GM23248 (cell line): ENCODE results near the gene NEDD9. TPM values are rescaled to one million over a fixed set of nuclear protein-coding genes. Genes with fewer than 3 reads are reported as not detected.

Experiments
- DNase-seq: peaks from one replicate; pipeline ENCODE4 v3.0.0-alpha.2; 2015
- H2AFZ ChIP-seq: fragments of 200-600 bp; sonication (generic); 2 replicates; pipeline ENCODE4 v1.6.1; 2016; ENCODE audit warnings: antibody characterized with exemption
- H3F3A ChIP-seq: fragments of 200-600 bp; sonication (generic); 2 replicates; pipeline ENCODE4 v1.6.1; 2016; ENCODE audit warnings: mild to moderate bottlenecking, antibody characterized with exemption, mixed run types; ENCODE audit not compliant: insufficient read depth
- H3K27ac ChIP-seq: fragments of 200-600 bp; sonication (generic); 2 replicates; pipeline ENCODE4 v1.5.1; 2016; ENCODE audit warnings: mild to moderate bottlenecking
- H3K27me3 ChIP-seq: fragments of 200-600 bp; sonication (generic); replicated peaks from 2 replicates; pipeline ENCODE4 v1.6.1; 2016; ENCODE audit warnings: mild to moderate bottlenecking; ENCODE audit not compliant: insufficient read depth
- H3K36me3 ChIP-seq: fragments of 200-600 bp; sonication (generic); 2 replicates; pipeline ENCODE4 v1.6.1; 2016; ENCODE audit warnings: low read depth, mild to moderate bottlenecking
- H3K4me1 ChIP-seq: fragments of 200-600 bp; sonication (generic); 2 replicates; pipeline ENCODE4 v1.6.1; 2016; ENCODE audit warnings: mild to moderate bottlenecking; ENCODE audit not compliant: insufficient read depth
- H3K4me2 ChIP-seq: fragments of 200-600 bp; sonication (generic); one replicate; pipeline ENCODE4 v1.6.1; 2016; ENCODE audit warnings: mild to moderate bottlenecking; ENCODE audit not compliant: unreplicated experiment
- H3K4me3 ChIP-seq: fragments of 200-600 bp; sonication (generic); 2 replicates; pipeline ENCODE4 v1.5.1; 2016; ENCODE audit warnings: mild to moderate bottlenecking
- H3K79me2 ChIP-seq: fragments of 200-600 bp; sonication (generic); 2 replicates; pipeline ENCODE4 v1.6.1; 2016; ENCODE audit warnings: mild to moderate bottlenecking; ENCODE audit not compliant: insufficient read depth
- H3K9ac ChIP-seq: fragments of 200-600 bp; sonication (generic); 2 replicates; pipeline ENCODE4 v1.6.1; 2016; ENCODE audit warnings: mild to moderate bottlenecking
- H3K9me2 ChIP-seq: fragments of 200-600 bp; sonication (generic); 2 replicates; pipeline ENCODE4 v1.6.1; 2016; ENCODE audit warnings: mixed run types, mild to moderate bottlenecking, moderate library complexity; ENCODE audit not compliant: insufficient read depth
- H3K9me3 ChIP-seq: fragments of 200-600 bp; sonication (generic); one replicate; pipeline ENCODE4 v1.6.1; 2017; ENCODE audit warnings: low read depth
- H4K20me1 ChIP-seq: fragments of 200-600 bp; sonication (generic); 2 replicates; pipeline ENCODE4 v1.6.0; 2016; ENCODE audit not compliant: insufficient read depth
- EZH2 ChIP-seq: fragments of 200-600 bp; sonication (generic); IDR thresholded peaks from 2 replicates; pipeline ENCODE4 v1.6.1; 2018; ENCODE audit warnings: antibody characterized with exemption, mild to moderate bottlenecking; ENCODE audit not compliant: insufficient read depth, poor library complexity, severe bottlenecking
- EZH2phosphoT487 ChIP-seq: fragments of 200-600 bp; sonication (generic); IDR thresholded peaks from 2 replicates; pipeline ENCODE4 v1.6.1; 2018; ENCODE audit warnings: antibody characterized with exemption, moderate library complexity, mild to moderate bottlenecking, low read depth; ENCODE audit not compliant: insufficient read depth
- WGBS, 2 experiments: methylation state at CpG; one replicate each; pipeline ENCODE4 v1.1.6; 2015 to 2017; ENCODE audit warnings: low lambda C conversion rate in 2 of 2, low coverage in 1 of 2; ENCODE audit errors: missing lambda C conversion rate in 2 of 2; 5-methylcytosine and 5-hydroxymethylcytosine counted together
- in situ Hi-C: fragments of 300-500 bp; cut with MboI; formaldehyde crosslinking; loops from 2 replicates; pipeline ENCODE4 v1.15.0; 2020
- polyA plus RNA-seq: library from polyadenylated mRNA; unstranded; fragments of >200 nt; fragmentation: Nextera tagmentation; extraction: Ambion mirVana; gene quantifications from 2 replicates; pipeline ENCODE4 v1.2.1, GENCODE V29; 2016
- total RNA-seq: library from RNA; depleted of rRNA; stranded (reverse); fragments of >200 nt; shearing (Covaris generic); gene quantifications from 2 replicates; pipeline ENCODE4 v1.2.3, GENCODE V29; 2014

NEDD9 gene
- total and polyA plus RNA-seq, 2 experiments from 2014 or later: 3.0 to 4.2 TPM

DNA sequence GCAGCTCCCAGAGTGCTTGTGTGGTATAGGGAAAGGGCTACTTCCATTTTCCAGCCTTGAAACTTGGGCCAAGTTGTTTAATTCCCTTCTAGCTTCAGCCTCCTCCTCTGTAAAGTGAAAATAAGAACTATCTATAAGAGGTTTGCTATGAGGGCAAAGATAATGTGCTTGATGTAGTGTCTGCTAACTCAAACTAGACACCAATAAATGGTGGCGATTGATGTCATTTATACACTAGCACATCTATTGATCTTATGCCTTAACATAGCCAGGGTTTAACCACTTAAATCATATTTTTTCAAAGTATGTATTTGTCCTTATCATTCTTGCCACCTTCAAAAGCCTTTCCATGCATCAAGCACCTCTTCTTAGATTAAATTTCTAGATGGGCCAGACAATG lies 55.2 kb downstream of the NEDD9 start:
- H3K27me3 ChIP-seq: no peaks in the 10 kb centered on the region
- H3K9ac ChIP-seq: no peak overlapping the region
- H3K4me3 ChIP-seq: no peak overlapping the region
- no peak overlapping the region for H3K4me2 ChIP-seq
- H2AFZ ChIP-seq: no peak overlapping the region
- no peaks in the 10 kb centered on the region for H3K9me3 ChIP-seq
- H3K9me2 ChIP-seq: no peaks in the 10 kb centered on the region
- H3K4me1 ChIP-seq: no peaks in the 10 kb centered on the region; the same call in 1 of the 2 replicates
- no peaks in the 10 kb centered on the region for H3F3A ChIP-seq
- H3K27ac ChIP-seq: no peak overlapping the region
- no peaks in the 10 kb centered on the region for H3K79me2 ChIP-seq
- no peak for DNase-seq
- H4K20me1 ChIP-seq: no peaks in the 10 kb centered on the region
- WGBS, 2 experiments: 96 to 100% methylated on average over 1 of the region's 1 CpG
- in situ Hi-C loops: no loop called here
- TF ChIP-seq EZH2: no peak
- TF ChIP-seq EZH2phosphoT487: no peak
- H3K36me3 ChIP-seq: no peaks in the 10 kb centered on the region

DNA sequence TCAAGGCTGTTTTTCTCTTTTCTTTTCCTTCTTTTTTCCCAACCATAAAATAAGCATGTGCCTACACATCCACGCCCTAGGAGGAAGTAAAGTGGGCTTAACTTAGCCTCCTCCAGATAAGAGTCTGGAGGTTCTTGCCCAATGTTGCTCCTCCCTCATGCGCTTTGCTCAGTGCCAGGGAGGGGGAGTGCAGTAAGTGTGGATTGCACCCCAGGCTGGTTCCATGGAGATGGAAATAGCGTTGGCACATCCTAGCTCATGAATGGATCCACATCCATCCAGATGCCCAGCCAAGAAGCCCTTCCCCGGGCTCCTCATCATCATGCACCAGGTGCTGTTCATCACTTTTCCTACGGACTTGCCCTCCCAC lies 58.2 kb downstream of the NEDD9 start:
- Histone ChIP-seq H3K4me2 (no peak overlapping the region), H3K79me2 (no peaks in the 10 kb centered on the region), H4K20me1 (no peaks in the 10 kb centered on the region), H3K4me3 (no peak overlapping the region), H3K9me3 (no peaks in the 10 kb centered on the region), H2AFZ (no peak overlapping the region), H3K9me2 (no peaks in the 10 kb centered on the region), H3K27me3 (no peaks in the 10 kb centered on the region), H3K9ac (no peak overlapping the region), H3K27ac (no peak overlapping the region), H3K36me3 (no peaks in the 10 kb centered on the region), H3K4me1 (no peaks in the 10 kb centered on the region), H3F3A (no peaks in the 10 kb centered on the region)
- WGBS, 2 experiments: 94 to 96% methylated on average over 5 of the region's 5 CpGs
- no peak for DNase-seq
- TF ChIP-seq EZH2: no peak
- no peak for TF ChIP-seq EZH2phosphoT487
- in situ Hi-C loops: no loop called here

DNA sequence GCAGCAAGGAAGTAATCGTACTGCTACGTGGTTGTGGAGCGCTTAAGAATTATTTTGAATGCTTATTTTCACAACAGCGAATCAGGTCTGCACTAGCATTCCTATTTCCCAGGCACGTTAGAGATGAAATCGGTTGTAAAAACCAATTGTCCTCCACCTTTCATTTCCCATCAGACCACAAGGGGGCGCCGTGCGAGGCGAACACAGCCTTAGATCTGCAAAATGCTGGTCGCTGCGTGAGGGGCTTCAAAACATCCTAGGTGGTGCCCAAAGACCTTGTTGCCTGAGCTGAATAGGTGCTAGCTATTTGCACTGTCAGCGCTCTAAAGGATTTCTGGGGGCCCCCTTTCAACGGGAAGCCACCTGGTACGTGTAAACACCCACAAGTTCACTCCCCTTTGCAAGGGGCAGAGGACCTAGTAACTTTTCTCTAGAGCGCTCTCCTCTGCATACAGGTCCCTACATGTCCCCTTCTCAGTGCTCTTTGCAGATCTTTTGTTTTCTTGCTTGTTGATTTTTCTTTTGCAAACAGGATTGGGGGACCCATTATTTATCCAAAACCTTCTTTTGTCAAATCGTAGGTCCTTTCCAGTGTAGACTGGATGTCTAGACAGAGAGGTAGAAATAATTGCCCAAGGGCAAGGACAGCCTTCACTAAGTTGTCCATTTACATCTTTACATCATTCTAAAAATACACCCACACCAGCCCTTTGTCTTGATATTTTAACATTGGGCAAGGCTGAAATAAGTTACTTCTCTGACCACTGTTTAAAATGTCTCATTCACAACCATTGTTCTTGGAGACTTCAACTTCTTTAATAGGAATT lies 59.8 kb downstream of the NEDD9 start:
- Histone ChIP-seq H3K36me3 (no peaks in the 10 kb centered on the region), H3K4me1 (no peaks in the 10 kb centered on the region), H4K20me1 (no peaks in the 10 kb centered on the region), H3F3A (no peaks in the 10 kb centered on the region), H3K9ac (no peak overlapping the region), H3K9me3 (no peaks in the 10 kb centered on the region), H3K27ac (no peak overlapping the region), H3K79me2 (no peaks in the 10 kb centered on the region), H3K9me2 (no peaks in the 10 kb centered on the region), H3K4me2 (no peak overlapping the region), H2AFZ (no peak overlapping the region), H3K4me3 (no peak overlapping the region), H3K27me3 (no peaks in the 10 kb centered on the region)
- in situ Hi-C loops: no loop called here
- 35 to 36% methylated on average over 17 of the region's 17 CpGs for WGBS, 2 experiments
- DNase-seq: peak; percentile 50
- TF ChIP-seq EZH2: no peak
- no peak for TF ChIP-seq EZH2phosphoT487

DNA sequence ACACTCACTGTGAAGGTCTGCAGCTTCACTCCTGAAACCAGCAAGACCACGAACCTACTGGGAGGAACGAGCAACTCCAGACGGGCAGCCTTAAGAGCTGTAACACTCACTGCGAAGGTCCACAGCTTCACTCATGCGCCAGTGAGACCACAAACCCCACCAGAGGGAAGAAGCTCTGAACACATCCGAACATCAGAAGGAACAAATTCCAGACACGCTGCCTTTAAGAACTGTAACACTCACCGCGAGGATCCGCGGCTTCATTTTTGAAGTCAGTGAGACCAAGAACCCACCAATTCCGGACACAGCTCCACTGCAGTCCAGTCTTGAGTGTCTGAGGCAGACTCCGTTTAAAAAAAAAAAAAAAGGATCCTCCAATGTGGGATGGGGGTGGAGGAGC lies 60.5 kb downstream of the NEDD9 start:
- Histone ChIP-seq H4K20me1 (no peaks in the 10 kb centered on the region), H3F3A (no peaks in the 10 kb centered on the region), H3K4me1 (no peaks in the 10 kb centered on the region), H3K4me2 (no peak overlapping the region), H3K9ac (no peak overlapping the region), H3K27ac (no peak overlapping the region), H3K27me3 (no peaks in the 10 kb centered on the region), H3K9me3 (no peaks in the 10 kb centered on the region), H2AFZ (no peak overlapping the region), H3K4me3 (no peak overlapping the region), H3K79me2 (no peaks in the 10 kb centered on the region), H3K9me2 (no peaks in the 10 kb centered on the region), H3K36me3 (no peaks in the 10 kb centered on the region)
- no peak for DNase-seq
- 94 to 95% methylated on average over 13 of the region's 13 CpGs for WGBS, 2 experiments
- in situ Hi-C loops: no loop called here
- TF ChIP-seq EZH2 (no peak), EZH2phosphoT487 (no peak)
